Right lobe of liver (tissue), 4 donors: Measurements from ENCODE around the gene CDH4.

Source experiments
- POLR2A ChIP-seq: fragments of 450-650 bp; IDR thresholded peaks from one replicate; pipeline ENCODE4 v1.6.1; 2017; ENCODE audit warnings: antibody characterized with exemption, mild to moderate bottlenecking
- TF ChIP-seq, protein P1 (sequence below), 4 donors: fragments of 200-600 bp in 3 of 4; fragments of 450-650 bp in 1 of 4; IDR thresholded peaks; one replicate each; pipeline versions ENCODE4 v1.5.1 to v1.8.0; 2016 to 2022; ENCODE audit warnings: antibody characterized with exemption in 4 of 4, mild to moderate bottlenecking in 2 of 4
- donor health status: DM: no; HTN: no; CAD: no.
- donor health status: DM: no; HTN: no; CAD: no.
- donor health status: DM: no; HTN: yes; CAD: no.

DNA sequence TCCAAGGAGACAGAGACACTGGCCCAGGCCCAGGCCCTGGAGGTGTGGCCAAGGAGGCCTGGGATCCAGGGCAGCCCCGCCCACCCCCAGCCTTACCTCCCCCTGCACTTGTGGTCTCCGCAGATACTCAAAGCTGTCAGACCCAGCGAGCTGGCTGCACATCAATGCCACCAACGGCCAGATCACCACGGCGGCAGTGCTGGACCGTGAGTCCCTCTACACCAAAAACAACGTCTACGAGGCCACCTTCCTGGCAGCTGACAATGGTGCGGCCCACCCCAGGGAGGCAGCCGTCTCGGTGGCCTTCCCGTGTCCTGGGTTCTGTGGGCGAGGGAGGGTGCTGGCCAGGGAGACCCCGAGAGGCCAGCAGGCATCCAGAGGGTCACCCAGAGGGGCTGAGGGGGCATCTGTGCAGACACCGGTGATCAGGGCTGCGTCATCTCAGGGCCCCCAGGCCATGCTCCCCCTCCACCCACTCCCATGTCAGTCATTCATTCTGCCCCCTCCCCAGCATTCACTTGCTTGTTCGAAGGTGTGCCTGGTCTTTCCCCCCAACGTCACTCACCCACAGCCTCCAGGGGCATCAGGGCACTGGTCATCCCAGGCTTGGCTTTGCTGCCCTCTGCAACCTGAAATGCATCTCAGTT, 672.3 kb downstream of the CDH4 start:
- TF ChIP-seq POLR2A, result no peak
- TF ChIP-seq, protein P1, sequence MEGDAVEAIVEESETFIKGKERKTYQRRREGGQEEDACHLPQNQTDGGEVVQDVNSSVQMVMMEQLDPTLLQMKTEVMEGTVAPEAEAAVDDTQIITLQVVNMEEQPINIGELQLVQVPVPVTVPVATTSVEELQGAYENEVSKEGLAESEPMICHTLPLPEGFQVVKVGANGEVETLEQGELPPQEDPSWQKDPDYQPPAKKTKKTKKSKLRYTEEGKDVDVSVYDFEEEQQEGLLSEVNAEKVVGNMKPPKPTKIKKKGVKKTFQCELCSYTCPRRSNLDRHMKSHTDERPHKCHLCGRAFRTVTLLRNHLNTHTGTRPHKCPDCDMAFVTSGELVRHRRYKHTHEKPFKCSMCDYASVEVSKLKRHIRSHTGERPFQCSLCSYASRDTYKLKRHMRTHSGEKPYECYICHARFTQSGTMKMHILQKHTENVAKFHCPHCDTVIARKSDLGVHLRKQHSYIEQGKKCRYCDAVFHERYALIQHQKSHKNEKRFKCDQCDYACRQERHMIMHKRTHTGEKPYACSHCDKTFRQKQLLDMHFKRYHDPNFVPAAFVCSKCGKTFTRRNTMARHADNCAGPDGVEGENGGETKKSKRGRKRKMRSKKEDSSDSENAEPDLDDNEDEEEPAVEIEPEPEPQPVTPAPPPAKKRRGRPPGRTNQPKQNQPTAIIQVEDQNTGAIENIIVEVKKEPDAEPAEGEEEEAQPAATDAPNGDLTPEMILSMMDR (IDR thresholded peaks at IDR 0.05), result no peak
